Spleen (tissue), 11 donors: Measurements from ENCODE around the gene COL8A1. TPM values are rescaled to one million over a fixed set of nuclear protein-coding genes. Genes with fewer than 3 reads are reported as not detected.

Experiments used
- DNase-seq: peaks from one replicate; pipeline ENCODE4 v3.0.0-alpha.2; 2020
- H3K27ac ChIP-seq, 8 donors: fragments of 200-600 bp; sonication (generic) in 7 of 8; 1 replicate in 4 of 8; 2 replicates in 4 of 8; pipeline versions ENCODE4 v1.5.0 to v1.8.0; 2016 to 2021; ENCODE audit warnings: inconsistent platforms in 4 of 8, mild to moderate bottlenecking in 4 of 8, moderate library complexity in 1 of 8
- H3K27me3 ChIP-seq, 7 donors: fragments of 200-600 bp; sonication (generic) in 6 of 7; replicated peaks in 1 of 7; 1 replicate in 4 of 7; 2 replicates in 3 of 7; pipeline versions ENCODE4 v1.5.0 to v1.8.0; 2016 to 2021; ENCODE audit warnings: inconsistent platforms in 3 of 7, mild to moderate bottlenecking in 1 of 7
- H3K36me3 ChIP-seq, 6 donors: fragments of 200-600 bp; sonication (generic) in 5 of 6; 1 replicate in 4 of 6; 2 replicates in 2 of 6; pipeline versions ENCODE4 v1.5.0 to v1.8.0; 2016 to 2021; ENCODE audit warnings: inconsistent platforms in 2 of 6
- H3K4me1 ChIP-seq, 6 donors: fragments of 200-600 bp; sonication (generic) in 5 of 6; 1 replicate in 3 of 6; 2 replicates in 3 of 6; pipeline versions ENCODE4 v1.5.0 to v1.8.0; 2016 to 2021; ENCODE audit warnings: inconsistent platforms in 3 of 6
- H3K4me3 ChIP-seq, 8 donors: fragments of 200-600 bp; sonication (generic) in 7 of 8; 1 replicate in 4 of 8; 2 replicates in 4 of 8; pipeline versions ENCODE4 v1.5.0 to v1.8.0; 2016 to 2021; ENCODE audit warnings: inconsistent platforms in 4 of 8, mild to moderate bottlenecking in 4 of 8, moderate library complexity in 2 of 8
- H3K9me3 ChIP-seq, 8 donors: fragments of 200-600 bp; sonication (generic) in 7 of 8; 1 replicate in 4 of 8; 2 replicates in 4 of 8; pipeline versions ENCODE4 v1.5.0 to v1.8.0; 2016 to 2021; ENCODE audit warnings: inconsistent platforms in 4 of 8
- CTCF ChIP-seq, 11 experiments: fragments of 200-600 bp in 7 of 11; fragments of 450-650 bp in 4 of 11; sonication (generic) in 4 of 11; IDR thresholded peaks in 8 of 11; conservative IDR thresholded peaks in 3 of 11; 1 replicate in 7 of 11; 2 replicates in 4 of 11; pipeline versions ENCODE4 v1.4.0 to v1.8.0; 2016 to 2021; ENCODE audit warnings: antibody characterized with exemption in 11 of 11, inconsistent platforms in 4 of 11, mild to moderate bottlenecking in 1 of 11
- POLR2A ChIP-seq, 3 donors: fragments of 450-650 bp; IDR thresholded peaks; one replicate each; pipeline ENCODE4 v1.5.1; 2017; ENCODE audit warnings: antibody characterized with exemption in 3 of 3, mild to moderate bottlenecking in 1 of 3
- POLR2AphosphoS5 ChIP-seq, 3 donors: sonication (generic); formaldehyde crosslinking; IDR thresholded peaks; one replicate each; pipeline ENCODE4 v1.5.1; 2017; ENCODE audit warnings: antibody characterized with exemption in 3 of 3
- WGBS, 5 donors: extraction: QIAGEN DNeasy Blood & Tissue Kit in 3 of 5; methylation state at CpG; one replicate each; pipeline versions ENCODE4 v1.1.5 to v1.1.7; 2013 to 2018; 5-methylcytosine and 5-hydroxymethylcytosine counted together
- intact Hi-C: fragments of 100-400 bp; cut with DNase I; formaldehyde crosslinking; loops from one replicate; pipeline ENCODE4 v1.15.0; 2023; ENCODE audit warnings: low total_unique reads
- polyA plus RNA-seq, 3 donors: library from polyadenylated mRNA; stranded (reverse); fragments of 200-250 nt; gene quantifications; one replicate each; pipeline ENCODE4 v1.2.1, GENCODE V29; 2013
- total RNA-seq, 7 donors: library from RNA; depleted of rRNA in 3 of 7; stranded (reverse); fragments of >200 nt in 3 of 7; fragmentation: NEBNext Ultra II Directional in 4 of 7; extraction: Animal tissue kit (Norgen Biotek cat#: 25700) in 4 of 7; gene quantifications; one replicate each; pipeline versions ENCODE4 v1.1.0 to v1.2.1, GENCODE V29; 2016 to 2021
- donor health status: healthy with polysubstance abuse.
- donor health status: DM: no; HTN: no; CAD: no; lungs with moderate emphysema.
- donor health status: DM: no; HTN: no; CAD: no.
- donor health status: Bipolar disorder and iron deficiency.
- donor health status: healthy.
- donor health status: DM: no; HTN: no; CAD: no.
- donor health status: DM: yes; HTN: yes; CAD: no.

COL8A1 gene
- total and polyA plus RNA-seq, 10 donors = 0.22 to 3.1 (median 1.4) TPM

GRCh38 chr3:99760031-99760430 lies 121.6 kb downstream of the COL8A1 start:
- no peak for DNase-seq
- intact Hi-C loops = no loop called here
- Histone ChIP-seq H3K27me3 (peaks cover 0 to 4% (median 0%) of the 10 kb centered on the region in 7 donors), H3K36me3 (no peaks in the 10 kb centered on the region), H3K4me1 (no peaks in the 10 kb centered on the region), H3K4me3 (no peak overlapping the region), H3K9me3 (no peaks in the 10 kb centered on the region), H3K27ac (no peak overlapping the region)
- no peak for TF ChIP-seq POLR2A (IDR thresholded peaks at IDR 0.05)
- TF ChIP-seq CTCF (IDR thresholded peaks at IDR 0.05 in 8 of 11, conservative IDR thresholded peaks at IDR 0.05 in 3 of 11) = no peak
- no peak for TF ChIP-seq POLR2AphosphoS5 (IDR thresholded peaks at IDR 0.05)
- WGBS, 5 donors = 53 to 66% (median 64%) methylated on average over 1 of the region's 1 CpG

- no peaks in the 10 kb centered on the region for H3K4me1 ChIP-seq
- WGBS, 5 donors = 68 to 77% (median 72%) methylated on average over 2 of the region's 2 CpGs
Observed at GRCh38 chr3:99760629-99761028, 122.2 kb downstream of the COL8A1 start.

GRCh38 chr3:99761415-99762165 lies 123.2 kb downstream of the COL8A1 start:
- no peaks in the 10 kb centered on the region for H3K4me1 ChIP-seq
- no peak for DNase-seq
- H3K36me3 ChIP-seq = no peaks in the 10 kb centered on the region
- no peak for TF ChIP-seq CTCF (IDR thresholded peaks at IDR 0.05 in 8 of 11, conservative IDR thresholded peaks at IDR 0.05 in 3 of 11)
- no peak for TF ChIP-seq POLR2A (IDR thresholded peaks at IDR 0.05)
- no peak for TF ChIP-seq POLR2AphosphoS5 (IDR thresholded peaks at IDR 0.05)
- intact Hi-C loops = no loop called here
- peaks cover 0 to 4% (median 0%) of the 10 kb centered on the region in 7 donors for H3K27me3 ChIP-seq
- no peaks in the 10 kb centered on the region for H3K9me3 ChIP-seq
- H3K27ac ChIP-seq = no peak overlapping the region
- WGBS, 5 donors = 77 to 84% (median 82%) methylated on average over 8 of the region's 8 CpGs
- H3K4me3 ChIP-seq = no peak overlapping the region

More at GRCh38 chr3:99760629-99761028, 122.2 kb downstream of the COL8A1 start:
- no peaks in the 10 kb centered on the region for H3K9me3 ChIP-seq
- TF ChIP-seq CTCF (IDR thresholded peaks at IDR 0.05 in 8 of 11, conservative IDR thresholded peaks at IDR 0.05 in 3 of 11) = no peak
- no peaks in the 10 kb centered on the region for H3K36me3 ChIP-seq
- H3K4me3 ChIP-seq = no peak overlapping the region
- peaks cover 0 to 4% (median 0%) of the 10 kb centered on the region in 7 donors for H3K27me3 ChIP-seq
- no peak overlapping the region for H3K27ac ChIP-seq
- intact Hi-C loops = no loop called here
- no peak for DNase-seq

GRCh38 chr3:99762901-99763300 lies 124.5 kb downstream of the COL8A1 start:
- no peak for DNase-seq
- H3K9me3 ChIP-seq = no peaks in the 10 kb centered on the region
- H3K36me3 ChIP-seq = no peaks in the 10 kb centered on the region
- H3K27ac ChIP-seq = no peak overlapping the region
- 94 to 100% (median 97%) methylated on average over 1 of the region's 1 CpG for WGBS, 5 donors
- peaks cover 0 to 3% (median 0%) of the 10 kb centered on the region in 7 donors for H3K27me3 ChIP-seq
- intact Hi-C loops = no loop called here
- H3K4me3 ChIP-seq = no peak overlapping the region
- TF ChIP-seq CTCF (IDR thresholded peaks at IDR 0.05 in 8 of 11, conservative IDR thresholded peaks at IDR 0.05 in 3 of 11) = no peak
- TF ChIP-seq POLR2A (IDR thresholded peaks at IDR 0.05) = no peak
- TF ChIP-seq POLR2AphosphoS5 (IDR thresholded peaks at IDR 0.05) = no peak
- H3K4me1 ChIP-seq = no peaks in the 10 kb centered on the region
